Measurements from ENCODE around the gene FGF12.

GRCh38 chr3:192303235-192303634 is 424.1 kb downstream of the FGF12 start:
- no peak for TF ChIP-seq EP300 (IDR thresholded peaks at IDR 0.05)
- TF ChIP-seq ZSCAN20 (CRISPR knock-in tag; IDR thresholded peaks at IDR 0.05), result no peak
- no peak for TF ChIP-seq EHMT2 (IDR thresholded peaks at IDR 0.05; ENCODE audit: low read depth)
- TF ChIP-seq CTCF (IDR thresholded peaks at IDR 0.05), result no peak
- no peak for TF ChIP-seq USF2 (IDR thresholded peaks at IDR 0.05)
- no peak for TF ChIP-seq POLR2A (IDR thresholded peaks at IDR 0.05; ENCODE audit: low read length)

Measured in A549 (cell line).